Progenitor cell of endocrine pancreas (in vitro differentiated cells): Measurements from ENCODE around the gene TAGLN2. TPM values are rescaled to one million over a fixed set of nuclear protein-coding genes. Genes with fewer than 3 reads are reported as not detected.

ENCODE experiments used
- DNase-seq: peaks from one replicate; pipeline ENCODE4 v3.0.0; 2021; ENCODE audit warnings: low spot score; ENCODE audit not compliant: unreplicated experiment
- H3K27ac Mint-ChIP-seq: 2 replicates; pipeline ENCODE4 v1.8.0; 2021; ENCODE audit warnings: mild to moderate bottlenecking, moderate library complexity, mixed read lengths
- H3K27me3 Mint-ChIP-seq: 2 replicates; pipeline ENCODE4 v1.8.0; 2021; ENCODE audit warnings: mixed read lengths
- H3K36me3 Mint-ChIP-seq: 2 replicates; pipeline ENCODE4 v1.8.0; 2022; ENCODE audit warnings: mixed read lengths; ENCODE audit not compliant: insufficient read depth
- H3K4me1 Mint-ChIP-seq: 2 replicates; pipeline ENCODE4 v1.8.0; 2021; ENCODE audit warnings: low read depth, mixed read lengths
- H3K4me3 Mint-ChIP-seq: 2 replicates; pipeline ENCODE4 v1.8.0; 2021; ENCODE audit warnings: low read depth, mild to moderate bottlenecking, moderate library complexity, mixed read lengths
- H3K9me3 Mint-ChIP-seq: 2 replicates; pipeline ENCODE4 v1.8.0; 2021; ENCODE audit warnings: low read depth, mixed read lengths
- CTCF ChIP-seq: fragments of 200-600 bp; sonication (generic); IDR thresholded peaks from one replicate; pipeline ENCODE4 v1.5.0; 2021; ENCODE audit warnings: antibody characterized with exemption, mild to moderate bottlenecking; ENCODE audit not compliant: unreplicated experiment
- total RNA-seq: library from RNA; stranded (reverse); gene quantifications from 2 replicates; pipeline ENCODE4 v1.2.1, GENCODE V29; 2021

TAGLN2 gene
- total RNA-seq, 1 donor from 2014 or later: 153 TPM

GRCh38 chr1:159927849-159928431 lies 2.6 kb upstream of the TAGLN2 start:
- H3K27ac Mint-ChIP-seq: no peak overlapping the region
- no peak for TF ChIP-seq CTCF
- DNase-seq: no peak
- H3K4me3 Mint-ChIP-seq: no peak overlapping the region
- H3K36me3 Mint-ChIP-seq: peaks cover 19% of the 10 kb centered on the region
- no peaks in the 10 kb centered on the region for H3K9me3 Mint-ChIP-seq
- H3K27me3 Mint-ChIP-seq: no peaks in the 10 kb centered on the region
- peaks cover 21% of the 10 kb centered on the region for H3K4me1 Mint-ChIP-seq

GRCh38 chr1:159927211-159927848 lies 2.0 kb upstream of the TAGLN2 start:
- Mint-ChIP-seq H3K9me3 (no peaks in the 10 kb centered on the region), H3K27ac (no peak overlapping the region), H3K4me1 (peaks cover 26% of the 10 kb centered on the region), H3K27me3 (no peaks in the 10 kb centered on the region), H3K36me3 (peaks cover 17% of the 10 kb centered on the region), H3K4me3 (no peak overlapping the region)
- no peak for TF ChIP-seq CTCF
- DNase-seq: no peak

GRCh38 chr1:159925719-159926078 lies 392 bp upstream of the TAGLN2 start:
- TF ChIP-seq CTCF: no peak
- Mint-ChIP-seq H3K36me3 (peaks cover 15% of the 10 kb centered on the region), H3K27me3 (no peaks in the 10 kb centered on the region), H3K4me3 (peak overlapping the region; percentile 94), H3K27ac (peak overlapping the region; percentile 97), H3K9me3 (no peaks in the 10 kb centered on the region), H3K4me1 (peaks cover 37% of the 10 kb centered on the region)
- no peak for DNase-seq

GRCh38 chr1:159924025-159924790 lies 1.1 kb downstream of the TAGLN2 start:
- peaks cover 38% of the 10 kb centered on the region for H3K4me1 Mint-ChIP-seq

More at GRCh38 chr1:159924025-159924790, 1.1 kb downstream of the TAGLN2 start:
- H3K36me3 Mint-ChIP-seq: peaks cover 20% of the 10 kb centered on the region
- no peak for TF ChIP-seq CTCF
- H3K4me3 Mint-ChIP-seq: peak overlapping the region; percentile 94
- no peaks in the 10 kb centered on the region for H3K9me3 Mint-ChIP-seq
- no peaks in the 10 kb centered on the region for H3K27me3 Mint-ChIP-seq
- DNase-seq: peak; percentile 42
- H3K27ac Mint-ChIP-seq: peak overlapping the region; percentile 97
